GM10266 (cell line): ENCODE measurements around the gene COMMD7.
"Not testable (repeated sequence)": the region's sequence is repeated elsewhere in the genome, so short reads cannot be mapped to it uniquely, and the experiment has no call there.

Experiments
- DNase-seq: peaks from one replicate; pipeline ENCODE4 v3.0.0; 2012; ENCODE audit errors: extremely low spot score
- TF ChIP-seq, protein P1 (sequence below): IDR thresholded peaks from 2 replicates; pipeline ENCODE4 v1.5.1; 2012; ENCODE audit warnings: mild to moderate bottlenecking, low read depth; ENCODE audit not compliant: control insufficient read depth, insufficient read depth; ENCODE audit errors: missing control alignments

The COMMD7 gene

DNA sequence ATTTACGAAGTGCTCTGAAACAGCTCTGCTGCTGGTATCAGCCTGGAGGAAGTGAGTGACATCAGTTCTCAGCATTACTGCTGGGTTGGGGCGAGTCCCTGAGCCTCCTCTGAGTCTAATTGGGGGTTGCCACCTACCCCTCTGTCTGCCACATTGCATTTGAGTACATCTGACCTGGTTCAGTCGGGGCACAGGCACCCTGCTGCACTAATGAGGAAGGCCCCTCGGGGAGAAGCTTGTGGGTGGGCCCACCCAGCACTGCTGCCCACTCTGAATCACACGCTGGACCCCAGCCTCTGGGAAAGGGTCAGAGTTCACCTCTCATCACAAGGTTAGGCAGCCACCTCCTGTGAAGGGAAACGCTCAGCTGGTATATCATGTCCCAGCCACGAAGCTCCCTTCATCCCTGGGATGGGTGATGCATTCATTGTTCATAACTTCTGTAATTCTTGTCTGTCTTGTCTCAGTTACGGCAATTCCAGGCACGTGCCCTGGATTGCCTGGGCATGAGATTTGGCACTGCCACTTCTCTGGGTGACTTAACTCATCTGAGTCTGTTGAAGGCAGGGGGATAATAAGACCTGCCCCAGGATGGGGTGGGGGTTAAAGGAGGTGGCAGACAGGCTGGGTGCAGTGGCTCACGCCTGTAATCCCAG, 32.2 kb upstream of the COMMD7 start:
- TF ChIP-seq, protein P1, sequence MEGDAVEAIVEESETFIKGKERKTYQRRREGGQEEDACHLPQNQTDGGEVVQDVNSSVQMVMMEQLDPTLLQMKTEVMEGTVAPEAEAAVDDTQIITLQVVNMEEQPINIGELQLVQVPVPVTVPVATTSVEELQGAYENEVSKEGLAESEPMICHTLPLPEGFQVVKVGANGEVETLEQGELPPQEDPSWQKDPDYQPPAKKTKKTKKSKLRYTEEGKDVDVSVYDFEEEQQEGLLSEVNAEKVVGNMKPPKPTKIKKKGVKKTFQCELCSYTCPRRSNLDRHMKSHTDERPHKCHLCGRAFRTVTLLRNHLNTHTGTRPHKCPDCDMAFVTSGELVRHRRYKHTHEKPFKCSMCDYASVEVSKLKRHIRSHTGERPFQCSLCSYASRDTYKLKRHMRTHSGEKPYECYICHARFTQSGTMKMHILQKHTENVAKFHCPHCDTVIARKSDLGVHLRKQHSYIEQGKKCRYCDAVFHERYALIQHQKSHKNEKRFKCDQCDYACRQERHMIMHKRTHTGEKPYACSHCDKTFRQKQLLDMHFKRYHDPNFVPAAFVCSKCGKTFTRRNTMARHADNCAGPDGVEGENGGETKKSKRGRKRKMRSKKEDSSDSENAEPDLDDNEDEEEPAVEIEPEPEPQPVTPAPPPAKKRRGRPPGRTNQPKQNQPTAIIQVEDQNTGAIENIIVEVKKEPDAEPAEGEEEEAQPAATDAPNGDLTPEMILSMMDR, result no peak
- DNase-seq, result no peak

DNA sequence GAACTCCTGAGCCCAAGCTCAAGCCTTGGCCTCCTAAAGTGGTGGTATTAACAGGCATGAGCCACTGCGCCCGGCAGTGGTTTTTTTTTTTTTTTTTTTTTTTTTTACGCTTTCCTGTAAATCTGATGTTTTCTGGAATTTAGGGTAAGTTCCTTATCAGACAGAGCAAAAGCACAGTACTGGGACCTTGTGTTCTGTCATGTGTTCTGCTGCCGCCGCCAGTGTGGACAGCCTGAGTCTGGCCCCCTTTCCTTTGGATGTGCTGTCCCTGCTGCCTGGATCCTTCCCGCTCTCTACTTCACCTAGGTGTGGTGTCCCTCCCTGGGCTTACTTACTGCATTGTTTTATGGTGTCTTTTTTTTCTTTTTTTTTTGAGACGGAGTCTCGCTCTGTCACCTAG, 30.6 kb upstream of the COMMD7 start:
- TF ChIP-seq, protein P1, result no peak
- DNase-seq, result no peak

- no peak for DNase-seq
- TF ChIP-seq, protein P1, result no peak
Measured at GRCh38 chr20:32773223-32773622, 30.0 kb upstream of the COMMD7 start.

DNA sequence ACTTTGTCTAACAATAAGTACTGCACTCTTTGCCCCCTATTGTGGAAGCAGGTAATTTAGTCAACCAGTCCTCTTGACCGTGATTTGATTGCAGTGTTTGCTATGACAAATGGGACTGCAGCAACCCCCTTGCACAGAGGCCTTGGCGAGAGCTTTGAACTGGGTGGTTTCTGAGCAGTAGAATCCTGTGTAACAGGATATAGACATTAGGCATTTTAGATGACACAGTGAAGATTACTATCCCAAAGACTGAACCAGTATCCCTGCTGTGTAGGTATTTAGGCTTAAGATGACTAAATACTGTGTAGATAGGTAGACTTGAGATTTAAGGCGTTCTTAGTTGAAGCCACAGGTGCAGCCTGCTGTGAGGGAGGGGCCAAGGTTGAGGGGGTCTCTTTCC, 28.8 kb upstream of the COMMD7 start:
- DNase-seq, result no peak
- TF ChIP-seq, protein P1, result no peak

- TF ChIP-seq, protein P1, result no peak
- no peak for DNase-seq
Measured at GRCh38 chr20:32767418-32768198, 24.3 kb upstream of the COMMD7 start.

- DNase-seq, result not testable (repeated sequence)
Measured at GRCh38 chr20:32765230-32765875, 22.1 kb upstream of the COMMD7 start.

GRCh38 chr20:32764005-32764960, 21.0 kb upstream of the COMMD7 start:
- TF ChIP-seq, protein P1, result no peak
- no peak for DNase-seq
